Measurements from ENCODE around the gene ATPAF2.

Gene ATPAF2

DNA sequence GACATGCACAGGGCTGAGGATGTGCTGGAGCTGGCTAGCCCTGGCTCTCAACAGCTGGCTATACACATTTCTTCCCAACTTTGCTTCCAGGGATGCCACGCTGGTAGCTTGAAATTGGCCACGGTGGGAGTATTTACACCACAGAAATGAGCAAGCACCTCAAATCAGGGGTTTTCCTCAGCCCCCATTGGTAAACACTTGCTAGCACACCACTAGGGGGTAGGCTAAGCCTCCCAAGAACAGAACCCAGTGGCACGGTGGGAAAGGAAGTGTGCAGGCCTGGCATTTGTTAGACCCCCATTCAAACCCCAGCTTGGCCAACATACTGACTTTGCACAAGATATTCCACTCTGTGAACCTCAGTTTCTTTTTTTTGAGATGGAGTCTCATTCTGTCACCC is 53.4 kb downstream of the ATPAF2 start:
- no peak for DNase-seq (ENCODE audit: low read depth in 2 of 2)

DNA sequence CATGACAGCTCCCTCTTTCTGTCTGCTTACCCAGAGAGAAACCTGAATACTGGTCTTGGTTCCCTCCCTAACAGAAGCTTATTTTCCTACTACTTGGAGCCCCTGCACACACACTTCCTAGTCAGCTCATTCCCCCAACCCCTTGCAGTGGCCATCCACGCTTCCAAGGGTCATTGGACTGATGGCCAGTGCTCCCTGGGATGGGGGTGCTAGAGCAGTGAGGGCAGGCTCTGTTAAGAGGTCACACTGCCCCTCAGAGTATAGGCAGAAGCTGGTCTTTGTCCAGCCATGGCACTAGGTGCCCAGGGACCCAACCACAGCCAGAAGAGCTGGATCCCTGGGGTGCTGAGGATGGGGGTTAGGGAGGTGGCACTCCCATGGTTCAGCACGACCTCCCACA is 53.8 kb downstream of the ATPAF2 start:
- DNase-seq (ENCODE audit: low read depth in 2 of 2): no peak

- no peak for DNase-seq (ENCODE audit: low read depth in 2 of 2)
Measured at GRCh38 chr17:17983776-17984175, 55.2 kb downstream of the ATPAF2 start.

GRCh38 chr17:17983376-17983775 is 55.6 kb downstream of the ATPAF2 start:
- no peak for DNase-seq (ENCODE audit: low read depth in 2 of 2)

- DNase-seq (ENCODE audit: low read depth in 2 of 2): no peak
Measured at GRCh38 chr17:17982801-17983200, 56.2 kb downstream of the ATPAF2 start.

DNA sequence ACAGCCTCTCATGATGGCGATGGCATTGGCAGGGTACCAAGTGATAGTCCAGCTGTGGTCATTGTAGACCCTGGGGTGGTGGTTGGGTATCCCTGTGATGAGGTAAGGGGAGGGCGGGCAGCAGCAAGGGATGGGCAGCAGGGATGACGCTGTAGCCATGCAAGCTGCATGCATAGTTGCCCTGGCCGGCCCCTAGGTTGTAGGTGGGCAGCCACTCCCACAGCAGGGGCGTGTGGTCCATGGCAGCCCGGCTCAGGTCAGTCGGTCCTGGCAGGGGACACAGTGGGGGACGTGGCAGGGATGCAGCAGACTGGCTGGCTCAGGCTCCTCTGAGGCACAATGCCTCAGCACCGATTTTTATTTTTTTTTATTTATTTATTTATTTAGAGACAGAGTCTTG is 57.6 kb downstream of the ATPAF2 start:
- no peak for DNase-seq (ENCODE audit: low read depth in 2 of 2)

DNA sequence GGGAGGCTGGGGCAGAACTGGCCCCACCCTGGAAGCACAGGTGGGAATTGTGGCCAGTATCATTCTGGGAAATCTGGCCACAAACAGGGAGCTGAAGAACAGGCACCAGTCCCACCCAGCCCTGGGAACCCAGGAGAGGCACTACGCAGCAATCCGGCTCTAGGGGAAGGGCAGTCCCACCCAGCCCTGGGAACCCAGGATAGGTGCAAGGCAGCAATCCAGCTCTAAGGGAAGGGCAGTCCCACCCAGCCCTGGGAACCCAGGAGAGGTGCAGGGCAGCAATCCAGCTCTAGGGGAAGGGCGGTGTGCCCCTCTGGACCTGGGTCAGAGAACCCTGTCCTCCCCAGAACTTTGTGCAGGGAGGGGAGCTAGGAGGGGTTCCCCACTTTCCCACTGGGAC is 59.2 kb downstream of the ATPAF2 start:
- no peak for DNase-seq (ENCODE audit: low read depth in 2 of 2)

- DNase-seq (ENCODE audit: low read depth in 2 of 2): no peak
Measured at GRCh38 chr17:17978481-17979424, 60.2 kb downstream of the ATPAF2 start.

- DNase-seq (ENCODE audit: low read depth in 2 of 2): no peak
Measured at GRCh38 chr17:17976931-17977570, 61.9 kb downstream of the ATPAF2 start.

DNA sequence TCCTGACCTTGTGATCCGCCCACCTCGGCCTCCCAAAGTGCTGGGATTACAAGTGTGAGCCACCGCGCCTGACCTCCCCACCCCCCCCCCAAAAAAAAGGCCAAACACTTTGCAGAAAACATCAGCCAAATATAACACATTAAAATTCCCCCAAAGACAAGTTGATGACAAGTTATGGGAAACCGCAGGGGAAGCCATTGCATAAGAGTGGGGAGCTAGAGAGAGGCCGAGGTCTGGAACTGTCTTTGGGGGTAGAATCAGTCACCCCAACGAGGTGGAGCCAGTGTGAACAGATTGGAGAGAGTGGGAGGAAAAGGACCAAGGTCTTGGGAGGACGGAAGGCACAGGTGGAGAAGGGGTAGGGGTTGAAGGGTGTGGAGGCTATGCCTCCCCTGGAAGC is 63.5 kb downstream of the ATPAF2 start:
- DNase-seq (ENCODE audit: low read depth in 2 of 2): no peak

DNA sequence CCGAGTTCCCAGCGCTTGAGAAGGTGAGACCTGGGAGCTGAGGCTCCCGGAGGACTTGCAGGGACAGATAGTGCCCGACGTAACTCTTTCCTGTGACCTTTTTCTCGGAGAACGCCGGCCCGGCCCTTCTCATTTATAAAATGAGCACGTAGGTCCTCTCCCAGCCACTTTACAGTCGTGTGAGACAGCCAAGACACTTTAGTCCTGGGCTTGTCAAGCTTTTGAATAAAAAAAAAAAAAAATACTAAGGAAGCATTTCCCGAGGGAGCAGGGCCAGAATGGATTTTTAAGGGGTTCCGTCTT is 66.1 kb downstream of the ATPAF2 start:
- no peak for DNase-seq (ENCODE audit: low read depth in 2 of 2)

- DNase-seq (ENCODE audit: low read depth in 2 of 2): peak; percentile 99 to 100
Measured at GRCh38 chr17:17972126-17972951, 66.6 kb downstream of the ATPAF2 start, which contains the start of the genes DRC3 and TOM1L2. DRC3 (plus strand) TSS chr17:17972862; CDS start chr17:17977599, 4,737 bp downstream. TOM1L2 (minus strand) TSS chr17:17972400; CDS start chr17:17972313, 87 bp downstream.

GRCh38 chr17:17971431-17972125 is 67.4 kb downstream of the ATPAF2 start:
- no peak for DNase-seq (ENCODE audit: low read depth in 2 of 2)

DNA sequence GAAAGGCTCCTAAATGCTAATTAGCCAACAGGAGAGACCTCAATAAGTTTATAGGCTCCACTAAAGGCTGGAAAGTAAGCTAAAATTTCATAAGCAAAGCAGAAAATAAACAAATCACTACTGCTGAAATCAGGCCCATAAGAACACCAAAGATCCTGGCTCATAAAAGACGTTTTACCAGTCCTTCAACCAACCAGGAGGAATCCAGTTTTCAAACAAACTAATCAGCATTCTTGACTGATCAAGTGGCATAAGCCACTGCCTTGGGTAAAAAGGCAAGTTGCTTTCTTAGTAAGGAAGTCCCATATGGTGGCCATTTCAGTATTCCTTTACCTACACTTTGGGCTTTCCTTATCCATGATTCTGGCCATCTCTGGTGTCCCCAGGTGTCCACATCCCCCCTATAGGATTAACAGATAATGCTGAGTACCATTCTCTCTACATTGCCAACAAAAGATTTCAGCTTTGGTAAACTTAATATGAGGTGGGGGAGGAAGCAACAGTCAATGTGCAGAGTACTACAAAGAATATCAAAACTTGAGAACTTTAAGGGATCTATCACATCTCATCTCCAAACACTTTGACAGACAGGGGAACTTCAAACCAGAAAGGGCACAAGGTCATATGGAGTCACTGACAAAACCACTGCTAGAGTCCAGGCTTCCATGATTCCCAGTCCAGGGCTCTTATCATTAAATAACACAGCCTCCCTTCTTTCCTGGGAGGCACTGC is 68.1 kb downstream of the ATPAF2 start:
- DNase-seq (ENCODE audit: low read depth in 2 of 2): no peak

Measured in activated CD4-positive, alpha-beta T cell treated with anti-CD3 and anti-CD28 coated beads for 24 hours (primary cell).